HG02588 (cell line): Measurements from ENCODE around the gene MTMR3.
"Not testable (repeated sequence)": the region's sequence is repeated elsewhere in the genome, so short reads cannot be mapped to it uniquely, and the experiment has no call there.

Experiments used
- ATAC-seq: cut with Tn5 transposase; IDR thresholded peaks from one replicate; pipeline ENCODE4 v1.9.1; 2021; ENCODE audit warnings: mild to moderate bottlenecking, moderate library complexity; ENCODE audit not compliant: unreplicated experiment

The MTMR3 gene

GRCh38 chr22:29956680-29957079, 73.7 kb downstream of the MTMR3 start:
- ATAC-seq = no peak

- no peak for ATAC-seq
These were observed 75.2 kb downstream of the MTMR3 start for GRCh38 chr22:29958170-29958569.

- no peak for ATAC-seq
These were observed 81.8 kb downstream of the MTMR3 start for GRCh38 chr22:29964776-29965175.

- ATAC-seq = no peak
These were observed 84.5 kb downstream of the MTMR3 start for GRCh38 chr22:29967461-29967860.

- ATAC-seq = no peak
These were observed 88.6 kb downstream of the MTMR3 start for GRCh38 chr22:29971607-29972006.

- no peak for ATAC-seq
These were observed 89.1 kb downstream of the MTMR3 start for GRCh38 chr22:29972121-29972520.

DNA sequence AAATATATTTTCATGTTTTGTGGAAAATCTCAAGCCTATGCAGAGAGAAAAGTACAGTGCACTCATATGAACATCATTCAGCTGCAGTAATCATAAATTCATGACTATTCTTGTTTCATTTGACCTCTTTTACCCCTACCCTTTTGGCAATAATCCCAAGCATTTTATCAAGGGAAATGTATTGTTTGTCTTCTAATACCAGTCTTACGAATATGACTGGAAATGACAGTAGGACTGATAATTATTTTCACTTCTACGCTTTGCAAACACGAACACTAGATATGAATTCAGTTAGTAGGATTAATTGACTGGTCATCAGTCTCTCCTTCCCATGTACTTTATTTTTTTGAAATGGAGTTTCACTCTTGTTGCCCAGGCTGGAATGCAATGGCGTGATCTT, 90.3 kb downstream of the MTMR3 start:
- ATAC-seq = no peak

DNA sequence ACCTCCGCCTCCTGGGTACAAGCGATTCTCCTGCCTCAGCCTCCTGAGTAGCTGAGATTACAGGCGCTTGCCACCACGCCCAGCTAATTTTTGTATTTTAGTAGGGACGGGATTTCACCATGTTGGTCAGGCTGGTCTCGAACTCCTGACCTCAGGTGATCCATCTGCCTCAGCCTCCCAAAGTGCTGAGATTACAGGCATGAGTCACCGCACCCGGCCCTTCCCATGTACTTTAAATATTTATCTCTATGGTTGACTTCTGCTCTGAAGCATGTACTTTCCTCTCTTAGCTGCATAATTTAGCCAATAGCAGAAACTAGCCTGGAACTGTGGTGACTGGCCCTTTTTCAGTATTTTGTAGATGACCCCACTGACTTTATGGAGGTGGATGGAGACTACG, 90.7 kb downstream of the MTMR3 start:
- not testable (repeated sequence) for ATAC-seq

- no peak for ATAC-seq
These were observed 92.5 kb downstream of the MTMR3 start for GRCh38 chr22:29975494-29975893.

DNA sequence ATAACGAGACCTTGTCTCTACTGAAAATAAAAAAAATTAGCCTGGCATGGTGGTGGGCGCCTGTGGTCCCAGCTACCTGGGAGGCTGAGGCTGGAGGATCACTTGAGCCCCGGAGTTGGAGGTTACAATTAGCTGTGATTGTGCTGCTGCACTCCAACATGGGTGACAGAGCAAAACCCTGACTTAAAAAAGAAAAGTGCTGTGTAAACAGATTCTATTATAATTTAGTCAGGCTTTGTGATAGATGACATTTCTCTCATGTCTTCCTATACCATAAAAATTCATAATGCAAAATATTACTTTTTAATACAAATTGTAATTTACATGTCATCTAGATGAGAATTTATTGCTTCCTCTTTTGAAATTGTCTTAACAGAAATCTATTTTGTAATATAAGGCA, 94.1 kb downstream of the MTMR3 start:
- no peak for ATAC-seq

DNA sequence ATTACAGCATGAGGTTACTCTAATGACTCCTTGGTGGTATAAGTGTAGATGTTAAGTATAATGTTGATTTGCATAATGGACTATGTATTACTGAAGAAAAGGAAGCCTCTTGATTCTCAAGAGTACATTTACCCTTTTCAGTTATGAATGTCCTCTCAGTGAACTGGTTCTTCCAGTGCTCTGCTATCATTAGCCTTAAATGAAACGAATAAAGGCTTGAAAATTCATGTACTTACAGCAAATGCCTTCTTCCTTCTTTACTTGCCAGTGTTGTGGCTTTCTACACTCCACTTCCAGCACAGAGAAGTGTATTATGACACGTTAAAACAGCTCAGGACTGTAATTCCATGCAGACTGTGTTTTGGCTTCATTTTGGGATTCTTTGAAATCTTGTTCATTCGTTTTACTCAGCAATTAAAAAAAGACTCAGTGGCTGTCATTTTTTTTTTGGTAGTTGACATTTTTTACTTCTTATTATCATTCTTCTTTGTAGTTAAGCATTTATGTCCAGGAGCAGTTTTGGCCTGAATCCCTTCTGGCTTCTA, 96.9 kb downstream of the MTMR3 start:
- peak; percentile 68 for ATAC-seq

GRCh38 chr22:29983296-29983917, 100.4 kb downstream of the MTMR3 start:
- ATAC-seq = no peak

- ATAC-seq = no peak
These were observed 102.9 kb downstream of the MTMR3 start for GRCh38 chr22:29985912-29986311.

DNA sequence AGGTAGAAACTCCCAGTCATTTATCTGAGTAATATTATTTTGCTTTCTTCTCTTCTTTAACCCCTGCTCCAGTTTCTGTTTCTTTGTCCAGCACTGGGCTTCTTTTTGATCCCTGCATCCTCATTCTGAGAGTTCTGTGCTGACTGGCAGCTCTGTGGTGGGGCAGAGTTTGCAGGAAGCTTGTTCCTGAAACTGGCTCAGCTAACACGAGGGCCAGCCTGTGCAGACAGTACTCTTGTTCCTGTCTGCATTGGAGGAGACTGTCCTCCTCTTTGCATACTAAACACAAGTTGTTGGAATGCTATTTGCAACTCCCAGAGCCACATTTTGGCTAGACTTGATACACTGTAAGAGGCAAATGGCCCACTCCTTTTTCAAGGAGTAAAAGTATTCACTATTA, 104.2 kb downstream of the MTMR3 start:
- ATAC-seq = no peak

GRCh38 chr22:29988719-29989118, 105.7 kb downstream of the MTMR3 start:
- ATAC-seq = no peak

- no peak for ATAC-seq
These were observed 106.5 kb downstream of the MTMR3 start for GRCh38 chr22:29989446-29989845.

GRCh38 chr22:29992341-29993275, 109.6 kb downstream of the MTMR3 start:
- no peak for ATAC-seq

DNA sequence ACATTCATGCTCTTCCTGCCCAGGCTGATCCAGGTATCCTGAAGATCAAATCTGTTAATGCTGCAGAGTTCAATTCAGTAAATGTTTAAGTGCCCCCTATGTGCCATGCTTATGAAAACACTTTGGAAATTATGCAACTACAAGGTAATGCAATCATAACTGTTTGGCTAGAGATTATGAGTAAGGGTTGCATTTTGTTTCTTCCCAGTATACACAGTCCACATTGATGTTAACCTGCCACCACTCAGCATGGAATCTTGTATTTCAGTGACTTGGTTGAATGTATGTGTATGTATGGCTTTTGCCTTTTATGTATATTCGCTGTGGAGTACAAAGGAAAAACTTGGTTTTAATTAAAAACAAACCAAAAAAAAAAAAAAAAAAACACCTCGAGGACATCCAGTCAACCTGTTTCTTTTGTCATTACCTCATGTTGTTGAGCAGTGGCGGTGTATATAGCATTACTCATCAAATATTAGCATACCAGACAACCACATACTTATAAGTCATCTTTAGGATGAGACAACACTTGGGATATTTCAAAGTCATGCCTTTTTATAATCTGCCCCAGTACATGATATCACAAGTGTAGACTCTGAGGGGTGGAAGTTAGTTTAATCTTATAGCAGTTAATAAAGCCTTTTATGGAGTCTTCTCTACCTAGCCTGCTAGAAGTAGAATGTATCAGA, 111.2 kb downstream of the MTMR3 start:
- ATAC-seq = no peak

- no peak for ATAC-seq
These were observed 112.0 kb downstream of the MTMR3 start for GRCh38 chr22:29994943-29995342.

- ATAC-seq = no peak
These were observed 114.1 kb downstream of the MTMR3 start for GRCh38 chr22:29997107-29997506.

DNA sequence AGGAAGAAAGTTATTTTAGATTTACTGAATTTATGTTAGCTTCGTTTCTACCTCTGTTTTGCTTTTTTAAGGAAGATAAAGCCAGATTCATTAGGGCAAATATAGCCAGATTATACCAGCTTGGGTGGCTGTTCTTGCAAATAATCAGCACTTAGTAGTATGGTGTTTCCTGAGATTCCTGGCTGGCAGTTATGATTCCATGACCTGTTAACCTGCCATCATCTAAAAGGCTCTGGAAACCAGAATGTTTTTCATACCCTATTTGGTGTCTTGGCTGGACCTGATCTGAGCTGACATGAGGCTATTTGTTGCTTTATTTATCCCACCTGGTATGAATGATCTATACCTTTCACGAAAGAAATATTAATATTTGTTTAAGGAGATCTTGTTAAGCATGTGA, 114.5 kb downstream of the MTMR3 start:
- ATAC-seq = no peak
